TTC549 (cell line): ENCODE measurements around the gene GREB1.

Source experiments
- FAIRE-seq: peaks from 2 replicates; lab custom pipeline; 2012; peaks lifted over from hg19 to GRCh38; lab: Jason Lieb, UNC

The GREB1 gene

DNA sequence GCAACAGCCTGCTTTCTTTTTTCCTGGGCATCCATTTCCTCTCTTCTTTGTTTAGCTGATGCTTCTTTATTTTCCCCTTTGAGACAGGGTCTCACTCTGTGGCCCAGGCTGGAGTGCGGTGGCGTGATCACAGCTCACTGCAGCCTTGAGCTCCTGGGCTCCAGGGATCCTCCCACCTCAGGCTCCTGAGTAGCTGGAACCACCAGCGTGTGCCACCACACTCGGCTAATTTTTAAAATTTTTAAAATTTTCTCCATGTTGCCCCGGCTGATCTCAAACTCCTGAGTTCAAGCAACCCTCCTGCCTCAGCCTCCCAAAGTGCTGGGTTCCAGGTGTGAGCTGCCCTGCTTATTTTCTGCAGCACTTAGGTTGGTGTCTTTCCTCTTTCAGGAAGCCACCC is 77.4 kb downstream of the GREB1 start:
- FAIRE-seq = no peak

- FAIRE-seq = no peak
Observed at GRCh38 chr2:11612553-11613215, 78.8 kb downstream of the GREB1 start.

- no peak for FAIRE-seq
Observed at GRCh38 chr2:11613297-11613696, 79.5 kb downstream of the GREB1 start.

DNA sequence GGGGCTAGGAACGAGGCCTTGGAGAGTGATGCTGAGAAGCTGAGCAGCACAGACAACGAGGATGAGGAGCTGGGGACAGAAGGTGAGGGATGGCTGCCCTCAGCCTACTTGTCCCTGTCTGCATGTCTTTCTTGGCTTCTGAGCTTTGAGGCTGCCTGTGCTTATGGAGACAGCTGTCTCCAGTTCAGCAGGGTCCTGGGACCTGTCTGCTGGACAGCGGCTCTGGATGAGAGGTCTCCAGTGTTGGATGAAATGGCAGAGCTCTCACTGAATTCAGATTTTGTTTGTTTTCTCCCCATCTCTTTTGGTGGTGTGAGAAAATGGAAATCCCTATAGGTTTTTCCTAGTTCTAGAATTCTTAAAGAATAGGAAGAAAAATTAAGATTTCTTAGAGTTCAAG is 81.4 kb downstream of the GREB1 start:
- FAIRE-seq = no peak

DNA sequence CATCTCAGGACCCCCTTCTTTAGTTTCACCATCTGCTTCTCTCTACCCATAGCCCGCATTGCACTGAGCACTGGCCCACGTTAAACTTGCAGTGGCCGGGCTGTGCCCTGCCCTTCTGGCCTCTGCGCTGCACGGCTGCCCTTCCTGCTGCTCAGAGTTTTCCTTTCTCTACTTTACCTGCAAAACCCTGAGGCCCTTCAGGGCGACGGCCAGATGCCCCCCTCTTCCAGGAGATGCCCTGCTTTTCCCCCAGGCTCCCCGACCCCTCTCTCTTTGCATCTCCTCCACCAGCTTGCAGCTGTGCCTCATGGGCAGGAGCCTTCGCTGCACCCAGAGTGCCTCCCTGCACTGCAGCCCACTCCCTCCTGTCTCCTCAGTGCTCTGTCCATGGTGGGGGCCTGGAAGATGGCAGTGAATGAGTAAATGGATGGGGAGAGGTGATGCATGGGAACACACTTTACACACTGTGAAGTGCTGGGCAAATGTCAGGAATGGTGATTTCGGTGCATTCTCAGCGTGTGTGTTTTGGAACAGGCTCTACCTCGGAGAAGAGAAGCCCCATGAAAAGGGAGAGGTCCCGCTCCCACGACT is 82.3 kb downstream of the GREB1 start:
- no peak for FAIRE-seq

GRCh38 chr2:11616851-11617415 is 83.1 kb downstream of the GREB1 start:
- no peak for FAIRE-seq

DNA sequence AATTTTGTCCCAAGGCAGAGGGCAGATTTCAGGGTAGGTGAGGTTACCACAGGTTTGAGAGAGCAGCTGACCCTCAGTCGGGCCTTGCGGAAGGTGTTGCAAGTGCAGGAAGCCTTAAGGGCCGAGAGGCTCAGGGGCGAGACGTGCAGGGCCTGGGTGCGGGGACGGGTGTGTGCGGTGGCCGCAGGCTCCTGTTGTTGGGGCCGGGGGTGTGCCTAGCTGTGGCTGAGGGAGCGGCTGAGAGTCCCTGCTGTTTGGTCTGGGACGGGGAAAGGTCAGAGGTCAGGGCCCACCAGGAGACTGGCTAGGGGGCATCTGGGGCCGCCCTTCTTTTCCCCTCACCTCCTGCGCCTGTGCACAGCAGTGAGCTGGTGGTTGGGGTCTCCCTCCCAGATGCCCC is 83.7 kb downstream of the GREB1 start:
- no peak for FAIRE-seq

DNA sequence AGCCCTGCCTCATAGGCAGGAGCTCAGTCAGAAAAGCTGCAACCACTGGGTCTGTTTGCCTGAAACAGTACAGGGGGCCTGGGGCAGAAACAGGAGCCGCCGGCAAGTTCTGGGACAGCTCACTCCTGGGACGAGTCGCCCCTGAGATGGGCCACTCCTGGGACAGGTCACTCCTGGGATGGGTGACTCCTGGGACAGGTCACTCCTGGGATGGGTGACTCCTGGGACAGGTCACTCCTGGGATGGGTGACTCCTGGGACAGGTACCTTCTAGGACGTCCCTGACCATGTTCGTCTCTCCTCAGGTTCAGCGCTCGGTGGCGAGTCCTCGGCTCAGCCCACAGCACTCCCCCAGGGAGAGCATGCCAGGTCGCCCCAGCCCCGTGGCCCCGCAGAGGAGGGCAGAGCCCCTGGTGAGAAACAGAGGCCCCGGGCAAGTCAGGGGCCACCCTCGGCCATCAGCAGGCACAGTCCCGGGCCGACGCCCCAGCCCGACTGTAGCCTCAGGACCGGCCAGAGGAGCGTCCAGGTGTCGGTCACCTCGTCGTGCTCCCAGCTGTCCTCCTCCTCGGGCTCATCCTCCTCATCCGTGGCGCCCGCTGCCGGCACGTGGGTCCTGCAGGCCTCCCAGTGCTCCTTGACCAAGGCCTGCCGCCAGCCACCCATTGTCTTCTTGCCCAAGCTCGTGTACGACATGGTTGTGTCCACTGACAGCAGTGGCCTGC is 84.3 kb downstream of the GREB1 start:
- no peak for FAIRE-seq

DNA sequence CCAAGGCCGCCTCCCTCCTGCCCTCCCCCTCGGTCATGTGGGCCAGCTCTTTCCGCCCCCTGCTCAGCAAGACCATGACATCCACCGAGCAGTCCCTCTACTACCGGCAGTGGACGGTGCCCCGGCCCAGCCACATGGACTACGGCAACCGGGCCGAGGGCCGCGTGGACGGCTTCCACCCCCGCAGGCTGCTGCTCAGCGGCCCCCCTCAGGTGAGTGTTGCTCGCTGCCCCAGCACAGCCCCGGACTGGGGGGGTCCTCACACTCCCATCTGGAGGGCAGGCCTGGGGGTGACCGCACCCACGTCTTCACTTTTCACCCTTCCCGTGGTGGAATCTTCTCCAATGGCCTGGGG is 84.8 kb downstream of the GREB1 start:
- no peak for FAIRE-seq

DNA sequence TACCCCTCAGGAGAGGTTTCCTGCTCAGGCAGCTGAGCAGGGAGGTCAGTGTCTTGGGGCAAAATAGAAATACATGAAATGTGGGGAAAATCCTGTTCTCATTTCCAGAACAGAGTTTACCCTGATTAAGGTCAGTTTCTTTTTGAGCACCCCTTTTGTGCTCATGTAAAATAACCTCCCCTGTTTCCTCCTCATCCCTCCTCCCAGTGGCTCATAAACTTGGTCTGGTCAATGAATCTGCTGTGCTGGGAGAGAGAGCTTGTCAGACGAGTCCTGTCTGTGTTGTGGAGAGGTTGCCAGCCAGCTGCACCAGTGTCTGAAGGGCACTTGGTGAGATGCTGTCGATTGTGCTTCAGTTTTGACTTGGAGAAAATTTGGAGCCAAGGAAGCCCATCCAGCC is 87.6 kb downstream of the GREB1 start:
- FAIRE-seq = no peak

- FAIRE-seq = no peak
Observed at GRCh38 chr2:11622611-11623010, 88.8 kb downstream of the GREB1 start.

- FAIRE-seq = no peak
Observed at GRCh38 chr2:11624893-11625292, 91.0 kb downstream of the GREB1 start.

GRCh38 chr2:11625671-11626070 is 91.8 kb downstream of the GREB1 start:
- FAIRE-seq = no peak

DNA sequence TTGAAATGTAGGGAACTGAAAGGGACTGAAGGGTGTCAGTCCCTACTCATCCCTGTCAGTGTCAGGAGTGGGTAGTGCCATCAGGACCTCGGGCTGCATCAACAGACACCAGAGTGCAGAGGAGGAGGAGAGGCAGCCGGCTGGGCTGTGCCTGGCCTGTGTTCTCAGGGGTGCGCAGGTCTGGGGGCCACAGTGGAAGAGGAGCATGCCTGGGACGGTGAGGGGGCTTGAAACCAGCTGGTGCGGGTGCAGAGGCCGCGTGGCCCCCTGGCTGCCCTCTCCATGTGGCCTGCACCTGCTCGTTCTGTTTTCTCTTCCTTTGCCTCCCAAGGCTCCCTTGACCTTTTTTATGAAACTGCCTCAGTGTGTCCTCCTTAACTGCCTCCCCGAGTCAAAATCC is 94.8 kb downstream of the GREB1 start:
- no peak for FAIRE-seq

DNA sequence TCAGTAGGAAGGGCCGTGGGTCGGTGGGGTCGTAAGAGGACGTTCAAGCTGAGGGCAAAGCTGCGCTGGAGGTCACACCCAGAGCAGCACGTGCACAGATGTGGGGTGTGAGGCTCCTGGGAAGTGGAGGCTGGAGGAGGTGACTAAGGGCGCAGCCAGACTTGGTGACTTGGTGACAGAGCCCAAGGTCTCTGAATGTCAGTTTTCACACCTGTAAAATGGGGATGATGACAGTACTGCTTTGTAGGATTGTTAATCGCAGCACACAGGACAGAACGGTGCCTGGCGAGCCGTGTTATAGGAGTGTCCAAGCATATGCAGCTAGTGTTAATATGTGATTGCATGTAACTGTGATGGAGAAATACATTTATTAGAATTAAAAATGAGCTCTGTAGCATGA is 95.4 kb downstream of the GREB1 start:
- no peak for FAIRE-seq

- no peak for FAIRE-seq
Observed at GRCh38 chr2:11629851-11630250, 96.0 kb downstream of the GREB1 start.

DNA sequence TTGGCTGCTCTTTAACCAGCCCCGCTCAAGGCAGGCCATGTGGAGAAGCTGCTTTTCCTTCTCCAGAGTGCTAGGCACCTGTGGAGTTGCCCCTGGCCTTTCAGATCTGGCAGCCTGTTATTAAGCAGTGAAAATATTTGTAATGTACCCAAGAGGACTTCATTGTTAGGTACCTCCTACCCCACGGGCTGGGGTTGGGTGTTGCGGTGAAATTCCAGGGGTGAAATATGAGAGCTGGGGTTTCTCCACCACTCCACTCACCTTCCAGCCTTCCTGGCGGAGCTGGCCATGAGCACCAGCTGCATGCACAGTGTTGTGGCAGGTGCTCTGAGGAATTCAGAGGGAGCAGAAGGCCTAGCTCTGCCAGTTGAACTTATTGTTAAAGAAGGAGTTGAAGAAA is 97.0 kb downstream of the GREB1 start:
- FAIRE-seq = no peak

DNA sequence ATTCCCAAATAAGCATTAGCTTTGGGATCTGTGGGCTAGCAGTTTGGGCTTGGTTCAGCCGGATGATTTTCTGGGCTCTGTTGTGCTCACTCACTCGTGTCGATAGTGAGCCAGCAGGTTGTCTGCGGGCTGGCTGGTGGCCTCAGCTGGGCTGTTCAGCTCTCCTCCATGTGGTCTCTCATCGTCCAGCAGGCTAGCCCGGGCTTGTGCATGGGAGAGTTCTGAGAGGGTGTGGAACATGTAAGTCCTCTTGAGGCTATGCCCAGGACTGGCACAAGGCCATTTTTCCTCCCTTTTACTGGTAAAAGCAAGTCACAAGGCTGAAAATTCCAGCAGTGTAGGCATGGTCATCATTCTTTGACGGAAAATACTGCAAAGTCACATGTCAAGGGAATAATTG is 97.6 kb downstream of the GREB1 start:
- FAIRE-seq = no peak

DNA sequence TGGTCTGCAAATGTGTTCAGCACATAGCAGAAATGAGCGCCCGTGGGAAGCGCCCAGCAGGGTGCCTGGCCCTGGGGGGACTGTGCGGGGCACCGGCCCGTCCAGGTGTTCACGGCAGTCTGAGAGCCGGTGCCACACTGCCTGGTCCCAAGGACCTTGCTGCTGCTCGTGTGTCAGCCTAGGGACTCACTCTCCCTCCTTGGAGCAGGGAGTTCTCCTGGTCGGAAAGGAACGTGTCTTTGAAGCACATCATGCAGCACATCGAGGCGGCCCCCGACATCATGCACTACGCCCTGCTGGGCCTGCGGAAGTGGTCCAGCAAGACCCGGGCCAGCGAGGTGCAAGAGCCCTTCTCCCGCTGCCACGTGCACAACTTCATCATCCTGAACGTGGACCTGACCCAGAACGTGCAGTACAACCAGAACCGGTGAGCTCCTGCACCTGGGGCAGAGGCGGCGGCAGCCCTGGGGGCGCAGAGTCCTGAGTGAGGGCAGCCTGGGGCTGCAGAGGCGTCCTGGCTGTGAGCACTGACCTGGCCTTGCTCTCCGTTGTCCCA is 100.2 kb downstream of the GREB1 start:
- no peak for FAIRE-seq

GRCh38 chr2:11634584-11634983 is 100.7 kb downstream of the GREB1 start:
- FAIRE-seq = no peak

- FAIRE-seq = no peak
Observed at GRCh38 chr2:11635141-11635540, 101.3 kb downstream of the GREB1 start.

DNA sequence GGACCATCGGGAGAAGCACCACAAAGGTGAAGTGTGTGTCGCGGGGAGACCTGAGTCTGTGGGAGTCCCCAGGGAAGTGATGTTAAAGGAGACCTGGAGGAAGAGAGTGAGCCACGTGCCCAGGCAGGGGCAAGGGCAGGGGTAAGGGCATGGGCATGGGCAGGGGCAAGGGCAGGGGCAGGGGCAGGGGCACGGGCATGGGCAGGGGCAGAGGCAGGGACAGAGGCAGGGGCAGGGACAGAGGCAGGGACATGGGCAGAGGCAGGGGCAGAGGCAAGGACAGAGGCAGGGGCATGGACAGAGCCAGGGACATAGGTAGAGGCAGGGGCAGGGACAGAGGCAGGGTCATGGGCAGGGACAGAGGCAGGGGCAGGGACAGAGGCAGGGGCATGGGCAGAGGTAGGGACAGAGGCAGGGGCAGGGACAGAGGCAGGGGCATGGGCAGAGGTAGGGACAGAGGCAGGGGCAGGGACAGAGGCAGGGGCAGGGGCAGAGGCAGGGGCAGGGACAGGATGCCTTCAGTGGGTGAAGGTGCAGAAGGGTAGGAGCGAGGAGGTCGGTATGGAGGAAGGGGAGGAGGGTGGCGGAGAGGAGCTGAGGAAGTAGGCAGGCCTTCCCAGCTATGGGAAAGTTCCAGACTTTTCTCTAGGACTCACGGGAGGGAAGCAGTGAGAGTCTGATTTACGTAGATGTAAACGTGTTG is 102.9 kb downstream of the GREB1 start:
- FAIRE-seq = no peak

DNA sequence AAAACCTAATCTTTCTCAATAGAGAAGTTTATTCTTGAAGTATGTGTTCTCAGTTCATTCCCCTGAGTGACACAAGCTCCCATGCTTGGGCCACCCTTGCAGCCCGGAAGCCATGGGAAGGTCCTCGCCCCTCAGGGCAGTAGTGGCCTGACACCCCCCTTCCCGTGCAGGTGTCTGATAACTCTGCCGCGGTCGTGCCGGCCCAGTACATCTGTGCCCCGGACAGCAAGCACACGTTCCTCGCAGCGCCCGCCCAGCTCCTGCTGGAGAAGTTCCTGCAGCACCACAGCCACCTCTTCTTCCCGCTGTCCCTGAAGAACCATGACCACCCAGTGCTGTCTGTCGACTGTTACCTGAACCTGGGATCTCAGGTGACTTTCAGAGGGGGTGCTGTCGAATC is 103.7 kb downstream of the GREB1 start:
- no peak for FAIRE-seq
